SK-N-SH (cell line): Measurements from ENCODE around the gene WBP1. TPM values are rescaled to one million over a fixed set of nuclear protein-coding genes. Genes with fewer than 3 reads are reported as not detected.

Experiments used
- CTCF ChIA-PET: fragments of 300-600, 350-600 bp; formaldehyde crosslinking; extraction: SDS; loops from one replicate; lab custom pipeline; 2021; lab: Yijun Ruan, JAX
- POLR2A ChIA-PET: fragments of 350-600 bp; sonication (Branson Sonifier 250); formaldehyde crosslinking; extraction: SDS; loops from one replicate; lab custom pipeline; 2020; ENCODE audit warnings: antibody characterized with exemption, inconsistent platforms; lab: Yijun Ruan, JAX
- DNase-seq: peaks from one replicate; pipeline ENCODE4 v3.0.0; 2012
- H2AFZ ChIP-seq: fragments of 200-600 bp; sonication (generic); 2 replicates; pipeline ENCODE4 v1.8.1; 2016; ENCODE audit warnings: antibody characterized with exemption, mild to moderate bottlenecking, low read depth
- H3F3A ChIP-seq: fragments of 200-600 bp; sonication (generic); replicated peaks from 2 replicates; pipeline ENCODE3; 2016; ENCODE audit warnings: antibody characterized with exemption, mild to moderate bottlenecking; ENCODE audit not compliant: insufficient read depth
- H3K27ac ChIP-seq, 2 experiments: fragments of 200-500 bp in 1 of 2; fragments of 200-600 bp in 1 of 2; sonication (Bioruptor generic) in 1 of 2; sonication (generic), shearing (Covaris generic) in 1 of 2; 2 replicates each; pipeline versions ENCODE4 v1.5.1 to v1.6.1; 2014 to 2016; ENCODE audit warnings: low read depth in 2 of 2, inconsistent platforms in 1 of 2, low read length in 1 of 2, mild to moderate bottlenecking in 1 of 2, mixed read lengths in 1 of 2
- H3K27me3 ChIP-seq: fragments of 200-600 bp; sonication (generic), shearing (Covaris generic); 2 replicates; pipeline ENCODE4 v1.6.1; 2016; ENCODE audit warnings: mixed run types; ENCODE audit not compliant: insufficient read depth
- H3K36me3 ChIP-seq, 2 experiments: fragments of 200-500 bp in 1 of 2; fragments of 200-600 bp in 1 of 2; sonication (Bioruptor generic) in 1 of 2; sonication (generic) in 1 of 2; replicated peaks in 1 of 2; 2 replicates each; pipeline versions ENCODE3 to v1.5.1; 2014 to 2016; ENCODE audit warnings: low read length in 1 of 2, mild to moderate bottlenecking in 1 of 2; ENCODE audit not compliant: insufficient read depth in 2 of 2, control insufficient read depth in 1 of 2
- H3K4me1 ChIP-seq, 2 experiments: fragments of 200-500 bp in 1 of 2; fragments of 200-600 bp in 1 of 2; sonication (Bioruptor generic) in 1 of 2; sonication (generic), shearing (Covaris generic) in 1 of 2; 2 replicates each; pipeline versions ENCODE4 v1.5.1 to v1.6.1; 2014 to 2016; ENCODE audit warnings: low read depth in 1 of 2, low read length in 1 of 2, mixed run types in 1 of 2; ENCODE audit not compliant: insufficient read depth in 2 of 2, control insufficient read depth in 1 of 2
- H3K4me2 ChIP-seq: fragments of 200-600 bp; sonication (generic), shearing (Covaris generic); 2 replicates; pipeline ENCODE4 v1.6.1; 2017; ENCODE audit warnings: mixed run types
- H3K4me3 ChIP-seq, 2 experiments: fragments of 200-500 bp in 1 of 2; fragments of 200-600 bp in 1 of 2; sonication (Bioruptor generic) in 1 of 2; sonication (generic), shearing (Covaris generic) in 1 of 2; 2 replicates each; pipeline versions ENCODE4 v1.5.1 to v1.8.1; 2014 to 2016; ENCODE audit warnings: low read depth in 2 of 2, inconsistent platforms in 1 of 2, low read length in 1 of 2, mild to moderate bottlenecking in 1 of 2, mixed read lengths in 1 of 2, moderate library complexity in 1 of 2
- H3K79me2 ChIP-seq: fragments of 200-600 bp; sonication (generic); 2 replicates; pipeline ENCODE4 v1.8.1; 2017; ENCODE audit warnings: mild to moderate bottlenecking; ENCODE audit not compliant: insufficient read depth
- H3K9ac ChIP-seq: fragments of 200-600 bp; sonication (generic); 2 replicates; pipeline ENCODE4 v1.6.1; 2017; ENCODE audit warnings: mixed run types
- H3K9me2 ChIP-seq: fragments of 200-600 bp; sonication (generic); 2 replicates; pipeline ENCODE4 v1.6.1; 2017; ENCODE audit warnings: mixed run types
- H3K9me3 ChIP-seq: fragments of 200-600 bp; sonication (generic); 2 replicates; pipeline ENCODE4 v1.6.1; 2017; ENCODE audit warnings: mixed run types, mild to moderate bottlenecking, moderate library complexity
- H4K20me1 ChIP-seq: fragments of 200-600 bp; sonication (generic); 2 replicates; pipeline ENCODE4 v1.6.1; 2017; ENCODE audit warnings: mild to moderate bottlenecking, mixed run types; ENCODE audit not compliant: insufficient read depth
- ELF1 ChIP-seq: IDR thresholded peaks from 2 replicates; pipeline ENCODE4 v1.4.0; 2012
- FOXJ3 ChIP-seq: sonication (generic); formaldehyde crosslinking; IDR thresholded peaks from 2 replicates; pipeline ENCODE4 v1.5.1; 2020; ENCODE audit warnings: mild to moderate bottlenecking, missing genetic modification reagents
- FOXM1 ChIP-seq: IDR thresholded peaks from 2 replicates; pipeline ENCODE4 v1.4.0; 2012; ENCODE audit warnings: low read depth, mild to moderate bottlenecking
- JUND ChIP-seq: IDR thresholded peaks from 2 replicates; pipeline ENCODE4 v1.4.0; 2012
- RCOR1 ChIP-seq: fragments of 150-350 bp; IDR thresholded peaks from 2 replicates; pipeline ENCODE4 v1.6.1; 2017; ENCODE audit warnings: antibody characterized with exemption, low read length
- RFX5 ChIP-seq: IDR thresholded peaks from 2 replicates; pipeline ENCODE4 v1.6.1; 2012; ENCODE audit warnings: mild to moderate bottlenecking, improper control_type of control experiment, low read length
- SIN3A ChIP-seq: IDR thresholded peaks from 2 replicates; pipeline ENCODE4 v1.6.1; 2012; ENCODE audit warnings: low read depth, mild to moderate bottlenecking, low read length, moderate library complexity, borderline replicate concordance
- TCF12 ChIP-seq: IDR thresholded peaks from 2 replicates; pipeline ENCODE4 v1.4.0; 2012
- WGBS: methylation state at CpG from one replicate; pipeline ENCODE4 v1.1.6; 2017; ENCODE audit warnings: low lambda C conversion rate; 5-methylcytosine and 5-hydroxymethylcytosine counted together
- polyA plus RNA-seq, 3 experiments: library from polyadenylated mRNA; depleted of rRNA; stranded (reverse); fragments of >200 nt; gene quantifications; 2 replicates each; pipeline ENCODE4 v1.2.3, GENCODE V29; 2012
- TF ChIP-seq, protein P1 (sequence below): IDR thresholded peaks from 2 replicates; pipeline ENCODE4 v1.4.0; 2012; ENCODE audit warnings: low read depth, borderline replicate concordance
- TF ChIP-seq, protein P2 (sequence below): fragments of 200-600 bp; sonication (generic); IDR thresholded peaks from 2 replicates; pipeline ENCODE4 v1.6.1; 2017; ENCODE audit warnings: antibody characterized with exemption, mild to moderate bottlenecking, moderate library complexity
- TF ChIP-seq, protein P3 (sequence below): IDR thresholded peaks from 2 replicates; pipeline ENCODE4 v1.6.1; 2012; ENCODE audit warnings: mild to moderate bottlenecking, low read depth, low read length, moderate library complexity
- TF ChIP-seq, protein P4 (sequence below): fragments of 150-350 bp; IDR thresholded peaks from 2 replicates; pipeline ENCODE4 v1.6.1; 2016; ENCODE audit warnings: mild to moderate bottlenecking, low read depth, low read length
- TF ChIP-seq, protein P5 (sequence below): IDR thresholded peaks from 2 replicates; pipeline ENCODE4 v1.4.0; 2012; ENCODE audit warnings: low read depth
- TF ChIP-seq, protein P6 (sequence below): fragments of 150-350 bp; IDR thresholded peaks from 2 replicates; pipeline ENCODE4 v1.6.1; 2017; ENCODE audit warnings: antibody characterized with exemption, low read length, low read depth, borderline replicate concordance

The WBP1 gene
- polyA plus RNA-seq, 1 of the 3 experiments (the other 2 are of a cell fraction): 184 TPM

DNA sequence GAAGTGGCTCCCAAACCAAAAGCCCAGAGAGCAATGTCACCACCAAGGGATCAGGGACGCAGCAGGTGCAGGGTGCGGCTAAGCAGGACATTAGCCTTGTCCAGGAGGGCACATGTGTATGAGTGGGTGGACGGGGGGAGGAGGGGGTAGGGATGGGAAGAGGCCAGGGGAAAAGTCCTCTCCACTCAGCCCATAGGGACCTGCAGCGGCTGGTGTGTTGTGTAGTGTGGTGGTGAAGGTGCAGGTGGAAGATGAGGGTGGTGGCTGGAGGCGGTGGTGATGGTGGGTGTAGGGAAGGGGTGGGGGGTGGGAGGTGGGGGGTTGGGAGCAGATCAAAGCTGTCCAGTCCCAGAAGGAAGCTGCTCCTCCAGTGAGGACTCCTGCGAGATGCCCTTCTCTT lies 40.5 kb upstream of the WBP1 start:
- CTCF ChIA-PET: interaction anchor here (1.5 kb wide), 2 partner anchors 25 to 168 kb away, joined by 4 to 5 read pairs; no protein-coding TSS in a partner anchor
- 69% methylated on average over 6 of the region's 6 CpGs for WGBS
- Histone ChIP-seq H3F3A (peaks cover 4% of the 10 kb centered on the region), H3K27ac (no peak overlapping the region), H3K4me3 (no peak overlapping the region), H3K36me3 (no peaks in the 10 kb centered on the region), H4K20me1 (no peaks in the 10 kb centered on the region), H3K4me1 (peaks cover 0 to 9% of the 10 kb centered on the region in 2 experiments; a peak in 1 of 4 replicates), H3K27me3 (no peaks in the 10 kb centered on the region), H3K79me2 (no peaks in the 10 kb centered on the region), H3K9me3 (no peaks in the 10 kb centered on the region), H3K9ac (no peak overlapping the region), H3K4me2 (no peak overlapping the region), H3K9me2 (no peaks in the 10 kb centered on the region), H2AFZ (no peak overlapping the region)
- peak; percentile 23 for DNase-seq
- POLR2A ChIA-PET: no interaction called here
- TF ChIP-seq, protein P1, sequence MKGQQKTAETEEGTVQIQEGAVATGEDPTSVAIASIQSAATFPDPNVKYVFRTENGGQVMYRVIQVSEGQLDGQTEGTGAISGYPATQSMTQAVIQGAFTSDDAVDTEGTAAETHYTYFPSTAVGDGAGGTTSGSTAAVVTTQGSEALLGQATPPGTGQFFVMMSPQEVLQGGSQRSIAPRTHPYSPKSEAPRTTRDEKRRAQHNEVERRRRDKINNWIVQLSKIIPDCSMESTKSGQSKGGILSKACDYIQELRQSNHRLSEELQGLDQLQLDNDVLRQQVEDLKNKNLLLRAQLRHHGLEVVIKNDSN: no peak
- TF ChIP-seq, protein P2, sequence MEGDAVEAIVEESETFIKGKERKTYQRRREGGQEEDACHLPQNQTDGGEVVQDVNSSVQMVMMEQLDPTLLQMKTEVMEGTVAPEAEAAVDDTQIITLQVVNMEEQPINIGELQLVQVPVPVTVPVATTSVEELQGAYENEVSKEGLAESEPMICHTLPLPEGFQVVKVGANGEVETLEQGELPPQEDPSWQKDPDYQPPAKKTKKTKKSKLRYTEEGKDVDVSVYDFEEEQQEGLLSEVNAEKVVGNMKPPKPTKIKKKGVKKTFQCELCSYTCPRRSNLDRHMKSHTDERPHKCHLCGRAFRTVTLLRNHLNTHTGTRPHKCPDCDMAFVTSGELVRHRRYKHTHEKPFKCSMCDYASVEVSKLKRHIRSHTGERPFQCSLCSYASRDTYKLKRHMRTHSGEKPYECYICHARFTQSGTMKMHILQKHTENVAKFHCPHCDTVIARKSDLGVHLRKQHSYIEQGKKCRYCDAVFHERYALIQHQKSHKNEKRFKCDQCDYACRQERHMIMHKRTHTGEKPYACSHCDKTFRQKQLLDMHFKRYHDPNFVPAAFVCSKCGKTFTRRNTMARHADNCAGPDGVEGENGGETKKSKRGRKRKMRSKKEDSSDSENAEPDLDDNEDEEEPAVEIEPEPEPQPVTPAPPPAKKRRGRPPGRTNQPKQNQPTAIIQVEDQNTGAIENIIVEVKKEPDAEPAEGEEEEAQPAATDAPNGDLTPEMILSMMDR: no peak
- no peak for TF ChIP-seq FOXJ3
- TF ChIP-seq, protein P3, sequence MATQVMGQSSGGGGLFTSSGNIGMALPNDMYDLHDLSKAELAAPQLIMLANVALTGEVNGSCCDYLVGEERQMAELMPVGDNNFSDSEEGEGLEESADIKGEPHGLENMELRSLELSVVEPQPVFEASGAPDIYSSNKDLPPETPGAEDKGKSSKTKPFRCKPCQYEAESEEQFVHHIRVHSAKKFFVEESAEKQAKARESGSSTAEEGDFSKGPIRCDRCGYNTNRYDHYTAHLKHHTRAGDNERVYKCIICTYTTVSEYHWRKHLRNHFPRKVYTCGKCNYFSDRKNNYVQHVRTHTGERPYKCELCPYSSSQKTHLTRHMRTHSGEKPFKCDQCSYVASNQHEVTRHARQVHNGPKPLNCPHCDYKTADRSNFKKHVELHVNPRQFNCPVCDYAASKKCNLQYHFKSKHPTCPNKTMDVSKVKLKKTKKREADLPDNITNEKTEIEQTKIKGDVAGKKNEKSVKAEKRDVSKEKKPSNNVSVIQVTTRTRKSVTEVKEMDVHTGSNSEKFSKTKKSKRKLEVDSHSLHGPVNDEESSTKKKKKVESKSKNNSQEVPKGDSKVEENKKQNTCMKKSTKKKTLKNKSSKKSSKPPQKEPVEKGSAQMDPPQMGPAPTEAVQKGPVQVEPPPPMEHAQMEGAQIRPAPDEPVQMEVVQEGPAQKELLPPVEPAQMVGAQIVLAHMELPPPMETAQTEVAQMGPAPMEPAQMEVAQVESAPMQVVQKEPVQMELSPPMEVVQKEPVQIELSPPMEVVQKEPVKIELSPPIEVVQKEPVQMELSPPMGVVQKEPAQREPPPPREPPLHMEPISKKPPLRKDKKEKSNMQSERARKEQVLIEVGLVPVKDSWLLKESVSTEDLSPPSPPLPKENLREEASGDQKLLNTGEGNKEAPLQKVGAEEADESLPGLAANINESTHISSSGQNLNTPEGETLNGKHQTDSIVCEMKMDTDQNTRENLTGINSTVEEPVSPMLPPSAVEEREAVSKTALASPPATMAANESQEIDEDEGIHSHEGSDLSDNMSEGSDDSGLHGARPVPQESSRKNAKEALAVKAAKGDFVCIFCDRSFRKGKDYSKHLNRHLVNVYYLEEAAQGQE: no peak
- no peak for TF ChIP-seq JUND
- no peak for TF ChIP-seq RCOR1
- no peak for TF ChIP-seq FOXM1
- TF ChIP-seq SIN3A: no peak
- no peak for TF ChIP-seq RFX5
- TF ChIP-seq, protein P4, sequence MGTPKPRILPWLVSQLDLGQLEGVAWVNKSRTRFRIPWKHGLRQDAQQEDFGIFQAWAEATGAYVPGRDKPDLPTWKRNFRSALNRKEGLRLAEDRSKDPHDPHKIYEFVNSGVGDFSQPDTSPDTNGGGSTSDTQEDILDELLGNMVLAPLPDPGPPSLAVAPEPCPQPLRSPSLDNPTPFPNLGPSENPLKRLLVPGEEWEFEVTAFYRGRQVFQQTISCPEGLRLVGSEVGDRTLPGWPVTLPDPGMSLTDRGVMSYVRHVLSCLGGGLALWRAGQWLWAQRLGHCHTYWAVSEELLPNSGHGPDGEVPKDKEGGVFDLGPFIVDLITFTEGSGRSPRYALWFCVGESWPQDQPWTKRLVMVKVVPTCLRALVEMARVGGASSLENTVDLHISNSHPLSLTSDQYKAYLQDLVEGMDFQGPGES: no peak
- no peak for TF ChIP-seq ELF1
- TF ChIP-seq, protein P5, sequence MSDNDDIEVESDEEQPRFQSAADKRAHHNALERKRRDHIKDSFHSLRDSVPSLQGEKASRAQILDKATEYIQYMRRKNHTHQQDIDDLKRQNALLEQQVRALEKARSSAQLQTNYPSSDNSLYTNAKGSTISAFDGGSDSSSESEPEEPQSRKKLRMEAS: no peak
- no peak for TF ChIP-seq TCF12
- TF ChIP-seq, protein P6, sequence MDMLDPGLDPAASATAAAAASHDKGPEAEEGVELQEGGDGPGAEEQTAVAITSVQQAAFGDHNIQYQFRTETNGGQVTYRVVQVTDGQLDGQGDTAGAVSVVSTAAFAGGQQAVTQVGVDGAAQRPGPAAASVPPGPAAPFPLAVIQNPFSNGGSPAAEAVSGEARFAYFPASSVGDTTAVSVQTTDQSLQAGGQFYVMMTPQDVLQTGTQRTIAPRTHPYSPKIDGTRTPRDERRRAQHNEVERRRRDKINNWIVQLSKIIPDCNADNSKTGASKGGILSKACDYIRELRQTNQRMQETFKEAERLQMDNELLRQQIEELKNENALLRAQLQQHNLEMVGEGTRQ: no peak
